ENCODE results near the gene LSM7. TPM values are rescaled to one million over a fixed set of nuclear protein-coding genes. Genes with fewer than 3 reads are reported as not detected.

LSM7 gene
- total RNA-seq, 2 experiments from 2014 or later: 135 TPM

- DNase-seq (no peak), ATAC-seq (no peak)
- peaks cover 48% of the 10 kb centered on the region for H3K27me3 Mint-ChIP-seq
- CTCF ChIA-PET: interaction anchor here (1.1 kb wide), 1 partner anchor 29 kb away, joined by 3 read pairs; no protein-coding TSS in a partner anchor
- H3K9me3 Mint-ChIP-seq (ENCODE audit: low read depth): no peaks in the 10 kb centered on the region
- no peak overlapping the region for H3K27ac Mint-ChIP-seq
- peaks cover 6% of the 10 kb centered on the region for H3K4me1 Mint-ChIP-seq
- no peaks in the 10 kb centered on the region for H3K36me3 Mint-ChIP-seq
- no peak overlapping the region for H3K4me3 Mint-ChIP-seq
Observed at GRCh38 chr19:2303211-2303798, 25.1 kb downstream of the LSM7 start.

DNA sequence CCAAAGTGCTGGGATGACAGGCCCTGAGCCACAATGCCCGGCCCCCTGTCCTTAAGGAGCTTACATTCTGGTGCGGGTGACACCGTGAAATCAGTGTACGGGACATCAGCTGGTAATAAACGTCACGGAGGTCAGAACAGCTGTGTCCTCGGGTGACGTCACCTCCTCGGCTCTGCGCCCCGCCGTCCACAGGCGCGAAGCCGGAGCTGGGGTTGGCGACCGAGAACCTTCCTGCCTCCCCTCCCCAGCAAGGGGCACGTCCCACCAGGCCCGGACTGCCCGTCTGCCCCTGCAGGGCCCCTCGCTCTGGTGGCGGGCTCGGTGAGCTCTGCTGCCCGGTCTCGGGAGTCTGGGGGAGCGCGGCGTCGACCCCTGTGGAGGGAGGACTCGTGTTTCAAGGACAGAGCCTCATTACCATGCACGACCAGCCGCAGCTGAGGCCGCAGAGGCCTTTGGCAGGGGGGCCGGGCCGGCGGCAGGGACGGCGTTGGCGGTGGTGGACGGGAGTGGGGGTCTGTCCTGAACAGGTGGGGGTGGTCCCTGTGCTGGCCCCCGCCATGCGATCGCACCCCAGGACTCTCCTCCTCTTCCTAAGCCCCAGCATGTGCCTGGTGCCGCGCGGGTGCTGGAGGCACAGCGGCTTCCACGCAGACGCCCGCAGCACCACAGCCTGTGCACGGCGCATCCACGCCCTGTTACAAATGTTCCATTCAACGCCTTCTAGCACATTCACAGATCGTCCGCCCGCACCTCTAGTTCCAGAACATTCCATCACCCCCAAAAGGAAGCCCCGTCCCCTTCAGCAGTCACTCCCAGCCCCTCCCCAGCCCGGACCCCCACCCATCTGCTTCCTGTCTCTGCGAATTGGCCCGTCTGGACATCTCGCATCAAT, 25.8 kb downstream of the LSM7 start:
- Mint-ChIP-seq H3K27ac (no peak overlapping the region), H3K4me3 (no peak overlapping the region), H3K4me1 (peaks cover 6% of the 10 kb centered on the region), H3K36me3 (no peaks in the 10 kb centered on the region), H3K9me3 (ENCODE audit: low read depth) (no peaks in the 10 kb centered on the region), H3K27me3 (peaks cover 47% of the 10 kb centered on the region)
- ATAC-seq: no peak
- CTCF ChIA-PET: interaction anchor here (1.1 kb wide), 1 partner anchor 28 kb away, joined by 3 read pairs; no protein-coding TSS in a partner anchor
- DNase-seq: no peak

- H3K4me1 Mint-ChIP-seq: peaks cover 6% of the 10 kb centered on the region
- H3K36me3 Mint-ChIP-seq: no peaks in the 10 kb centered on the region
- no peak overlapping the region for H3K27ac Mint-ChIP-seq
- ATAC-seq: no peak
- peaks cover 32% of the 10 kb centered on the region for H3K27me3 Mint-ChIP-seq
- H3K9me3 Mint-ChIP-seq (ENCODE audit: low read depth): no peaks in the 10 kb centered on the region
- CTCF ChIA-PET: interaction anchor here (0.8 kb wide), 1 partner anchor 18 kb away, joined by 3 read pairs; no protein-coding TSS in a partner anchor
- DNase-seq: no peak
- H3K4me3 Mint-ChIP-seq: no peak overlapping the region
Observed at GRCh38 chr19:2300533-2300932, 27.9 kb downstream of the LSM7 start.

- H3K4me1 Mint-ChIP-seq: peaks cover 3% of the 10 kb centered on the region
- H3K4me3 Mint-ChIP-seq: no peak overlapping the region
- ATAC-seq: no peak
- H3K27me3 Mint-ChIP-seq: peaks cover under 1% of the 10 kb centered on the region
- H3K36me3 Mint-ChIP-seq: peaks cover 9% of the 10 kb centered on the region
- H3K9me3 Mint-ChIP-seq (ENCODE audit: low read depth): no peaks in the 10 kb centered on the region
- H3K27ac Mint-ChIP-seq: no peak overlapping the region
- CTCF ChIA-PET: no interaction called here
- DNase-seq: no peak
Observed at GRCh38 chr19:2296141-2296540, 32.2 kb downstream of the LSM7 start.

DNA sequence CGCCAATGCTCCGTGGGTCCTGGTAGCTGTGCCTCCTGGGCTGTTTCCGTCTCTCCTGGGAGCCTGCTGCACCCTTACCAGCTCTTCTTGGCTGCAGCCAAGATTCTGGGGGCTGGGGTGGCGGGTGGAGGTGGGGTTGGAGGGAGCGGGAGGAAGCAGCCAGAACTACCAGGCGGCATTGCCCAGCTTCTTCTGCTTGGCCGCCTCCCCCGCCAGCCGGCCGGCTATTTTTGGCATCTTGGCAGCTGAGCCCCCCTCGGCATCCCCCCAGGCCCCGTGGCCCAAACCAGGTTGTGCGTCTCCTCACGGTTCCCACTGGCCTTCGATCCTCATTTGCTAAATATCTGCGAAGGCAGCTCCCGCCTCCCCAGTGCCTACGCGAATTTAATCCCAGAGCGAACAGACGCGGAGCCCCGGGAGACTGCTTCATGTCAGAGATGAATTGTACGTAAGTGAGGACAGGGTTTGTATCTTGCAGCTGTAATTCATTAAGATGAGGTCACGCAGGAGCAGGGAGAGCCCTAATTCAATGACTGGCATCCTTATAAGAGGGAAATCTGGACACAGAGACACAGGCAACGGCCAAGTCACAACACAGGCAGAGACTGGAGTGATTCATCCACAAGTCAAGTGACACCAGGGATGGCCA, 33.6 kb downstream of the LSM7 start:
- no peaks in the 10 kb centered on the region for H3K27me3 Mint-ChIP-seq

GRCh38 chr19:2291185-2291751, 37.1 kb downstream of the LSM7 start:
- no peak overlapping the region for H3K27ac Mint-ChIP-seq
- DNase-seq: no peak
- H3K4me3 Mint-ChIP-seq: peak overlapping the region; percentile 78

More for the DNA sequence above, 33.6 kb downstream of the LSM7 start:
- no peak overlapping the region for H3K27ac Mint-ChIP-seq
- H3K4me1 Mint-ChIP-seq: peaks cover 10% of the 10 kb centered on the region
- DNase-seq (no peak), ATAC-seq (no peak)
- no peaks in the 10 kb centered on the region for H3K9me3 Mint-ChIP-seq (ENCODE audit: low read depth)
- CTCF ChIA-PET: interaction anchor here (0.9 to 1.8 kb wide), 2 partner anchors 16 to 21 kb away, joined by 3 to 6 read pairs; no protein-coding TSS in a partner anchor
- H3K36me3 Mint-ChIP-seq: peaks cover 9% of the 10 kb centered on the region
- no peak overlapping the region for H3K4me3 Mint-ChIP-seq

DNA sequence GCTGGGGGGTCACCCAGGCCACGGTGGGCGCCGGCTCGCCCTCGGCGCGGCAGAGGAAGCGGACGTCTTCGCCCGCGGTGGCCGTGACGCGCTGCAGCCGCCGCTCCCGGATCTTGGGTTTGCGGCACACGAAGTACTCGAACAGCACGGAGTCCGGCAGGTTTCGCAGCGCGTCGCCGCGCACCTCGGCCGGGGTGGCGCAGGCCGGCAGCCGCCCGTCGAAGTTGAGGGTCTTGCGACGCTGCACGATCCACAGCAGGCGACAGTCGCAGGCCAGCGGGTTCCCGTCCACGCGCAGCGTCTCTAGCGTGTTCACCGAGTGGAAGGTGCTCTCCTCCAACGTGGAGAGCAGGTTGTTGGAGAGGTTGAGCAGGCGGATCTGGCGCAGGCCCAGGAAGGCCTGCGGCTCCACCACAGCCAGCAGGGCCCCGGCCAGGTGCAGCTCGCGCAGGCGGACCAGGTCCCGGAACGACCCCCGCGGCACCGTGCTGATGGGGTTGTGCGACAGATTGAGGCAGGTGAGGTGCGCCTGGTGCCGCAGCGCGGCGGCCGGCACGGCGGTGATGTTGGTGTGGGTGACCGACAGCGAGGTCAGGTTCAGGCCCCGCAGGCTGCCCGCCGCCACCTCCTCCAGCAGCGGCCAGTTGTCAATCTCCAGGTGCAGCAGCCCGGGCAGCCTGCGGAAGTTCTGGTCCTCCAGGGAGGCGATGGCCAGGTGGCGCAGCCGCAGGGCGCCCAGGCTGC, 37.8 kb downstream of the LSM7 start:
- Mint-ChIP-seq H3K4me1 (peaks cover 25% of the 10 kb centered on the region), H3K4me3 (peak overlapping the region; percentile 78), H3K27ac (peak overlapping the region; percentile 79), H3K36me3 (peaks cover 9% of the 10 kb centered on the region), H3K9me3 (ENCODE audit: low read depth) (no peaks in the 10 kb centered on the region), H3K27me3 (peaks cover 5% of the 10 kb centered on the region)
- peak; percentile 58 for DNase-seq
- CTCF ChIA-PET: interaction anchor here (0.6 kb wide), 1 partner anchor 11 kb away, joined by 4 read pairs; no protein-coding TSS in a partner anchor
- ATAC-seq: peak; percentile 44

More at GRCh38 chr19:2291185-2291751, 37.1 kb downstream of the LSM7 start:
- ATAC-seq: no peak
- CTCF ChIA-PET: interaction anchor here (0.6 to 1.2 kb wide), 3 partner anchors 12 to 186 kb away, joined by 3 to 4 read pairs (median 3); no protein-coding TSS in a partner anchor
- H3K36me3 Mint-ChIP-seq: peaks cover 9% of the 10 kb centered on the region
- H3K9me3 Mint-ChIP-seq (ENCODE audit: low read depth): no peaks in the 10 kb centered on the region
- H3K27me3 Mint-ChIP-seq: peaks cover 5% of the 10 kb centered on the region
- peaks cover 25% of the 10 kb centered on the region for H3K4me1 Mint-ChIP-seq

- CTCF ChIA-PET: interaction anchor here (1.0 to 5.6 kb wide), 5 partner anchors 10 to 321 kb away, joined by 3 to 52 read pairs (median 6); no protein-coding TSS in a partner anchor
- no peaks in the 10 kb centered on the region for H3K9me3 Mint-ChIP-seq (ENCODE audit: low read depth)
- DNase-seq (peak; percentile 85), ATAC-seq (peak; percentile 78)
- H3K27ac Mint-ChIP-seq: peak overlapping the region; percentile 91
- H3K36me3 Mint-ChIP-seq: peaks cover 9% of the 10 kb centered on the region
- H3K4me1 Mint-ChIP-seq: peaks cover 25% of the 10 kb centered on the region
- H3K4me3 Mint-ChIP-seq: peak overlapping the region; percentile 78
- H3K27me3 Mint-ChIP-seq: peaks cover 5% of the 10 kb centered on the region
Observed at GRCh38 chr19:2289714-2290435, 38.5 kb downstream of the LSM7 start.

GRCh38 chr19:2288818-2289713, 39.3 kb downstream of the LSM7 start:
- DNase-seq: no peak
- CTCF ChIA-PET: interaction anchor here (1.0 to 5.6 kb wide), 9 partner anchors 9 to 322 kb away, joined by 3 to 52 read pairs (median 6); partner anchors contain the start of gene PLEKHJ1
- peaks cover 5% of the 10 kb centered on the region for H3K27me3 Mint-ChIP-seq

GRCh38 chr19:2288338-2288817, 40.0 kb downstream of the LSM7 start:
- no peak for DNase-seq
- Mint-ChIP-seq H3K36me3 (peaks cover 6% of the 10 kb centered on the region), H3K27me3 (peaks cover 5% of the 10 kb centered on the region), H3K4me1 (peaks cover 22% of the 10 kb centered on the region), H3K27ac (peak overlapping the region; percentile 91), H3K9me3 (ENCODE audit: low read depth) (no peaks in the 10 kb centered on the region), H3K4me3 (peak overlapping the region; percentile 78)
- CTCF ChIA-PET: interaction anchor here (1.0 to 5.6 kb wide), 8 partner anchors 14 to 323 kb away, joined by 3 to 52 read pairs (median 6); partner anchors contain the start of gene PLEKHJ1
- no peak for ATAC-seq

More at GRCh38 chr19:2288818-2289713, 39.3 kb downstream of the LSM7 start:
- H3K9me3 Mint-ChIP-seq (ENCODE audit: low read depth): no peaks in the 10 kb centered on the region
- H3K4me1 Mint-ChIP-seq: peaks cover 25% of the 10 kb centered on the region
- ATAC-seq: peak; percentile 21
- peak overlapping the region; percentile 78 for H3K4me3 Mint-ChIP-seq
- peak overlapping the region; percentile 91 for H3K27ac Mint-ChIP-seq
- peaks cover 9% of the 10 kb centered on the region for H3K36me3 Mint-ChIP-seq

Measured in activated CD8-positive, alpha-beta memory T cell treated with anti-CD3 and anti-CD28 coated beads, Interleukin-2, amount 10 ng/mL, durations not matched to agents 7 days and 5 days (primary cell).